Kidney (tissue), 14 donors: Measurements from ENCODE around the gene NPFFR1. TPM values are rescaled to one million over a fixed set of nuclear protein-coding genes. Genes with fewer than 3 reads are reported as not detected.

Experiments used
- DNase-seq, 5 donors: peaks; one replicate each; pipeline ENCODE4 v3.0.0-alpha.2; 2013 to 2020
- FAIRE-seq: peaks from 2 replicates; lab custom pipeline; 2012; peaks lifted over from hg19 to GRCh38; lab: Jason Lieb, UNC
- H3K27ac ChIP-seq, 2 donors: one replicate each; pipeline ENCODE4 v1.7.0; 2013; ENCODE audit warnings: low read depth in 2 of 2, low read length in 2 of 2, inconsistent platforms in 1 of 2
- H3K27me3 ChIP-seq: one replicate; pipeline ENCODE4 v1.7.1; 2013; ENCODE audit warnings: low read length, inconsistent platforms; ENCODE audit not compliant: control insufficient read depth, insufficient read depth
- H3K36me3 ChIP-seq, 3 donors: one replicate each; pipeline versions ENCODE4 v1.7.0 to v1.7.1; 2013; ENCODE audit warnings: low read length in 3 of 3, control low read depth in 1 of 3, inconsistent platforms in 1 of 3; ENCODE audit not compliant: insufficient read depth in 3 of 3, control insufficient read depth in 2 of 3
- H3K4me1 ChIP-seq, 3 donors: one replicate each; pipeline versions ENCODE4 v1.7.0 to v1.7.1; 2013; ENCODE audit warnings: low read length in 3 of 3, inconsistent platforms in 1 of 3, low read depth in 1 of 3; ENCODE audit not compliant: control insufficient read depth in 2 of 3, insufficient read depth in 2 of 3
- H3K4me3 ChIP-seq, 3 donors: one replicate each; pipeline versions ENCODE4 v1.7.0 to v1.8.1; 2013; ENCODE audit warnings: low read length in 3 of 3, control low read depth in 1 of 3, inconsistent platforms in 1 of 3
- H3K9ac ChIP-seq, 3 donors: one replicate each; pipeline versions ENCODE4 v1.7.0 to v1.7.1; 2013; ENCODE audit warnings: low read length in 3 of 3, control low read depth in 1 of 3, inconsistent platforms in 1 of 3
- H3K9me3 ChIP-seq, 3 donors: one replicate each; pipeline versions ENCODE4 v1.7.0 to v1.7.1; 2013; ENCODE audit warnings: low read length in 3 of 3, control low read depth in 1 of 3, inconsistent platforms in 1 of 3; ENCODE audit not compliant: control insufficient read depth in 2 of 3, insufficient read depth in 1 of 3
- CTCF ChIP-seq: IDR thresholded peaks from 3 replicates; pipeline ENCODE4 v1.5.1; 2012; ENCODE audit warnings: mild to moderate bottlenecking, moderate library complexity, borderline replicate concordance; ENCODE audit not compliant: insufficient read depth; ENCODE audit errors: extremely low read depth
- intact Hi-C: fragments of 100-400 bp; cut with DNase I; formaldehyde crosslinking; loops from one replicate; pipeline ENCODE4 v1.11.1; 2022
- polyA plus RNA-seq: library from polyadenylated mRNA; stranded (reverse); fragments of 350-450 nt; fragmentation: Illumina TruSeq; extraction: RNeasy Lipid Tissue Mini Kit (QIAGEN cat#74804); gene quantifications from one replicate; pipeline ENCODE4 v1.2.3, GENCODE V29; 2014; ENCODE audit warnings: low read depth, low replicate concordance; ENCODE audit not compliant: insufficient read depth
- total RNA-seq: library from RNA; stranded (reverse); fragmentation: NEBNext Ultra II Directional; extraction: Animal tissue kit (Norgen Biotek cat#: 25700); gene quantifications from one replicate; pipeline ENCODE4 v1.2.1, GENCODE V29; 2021
- donor health status: control.
- donor health status: control.
- donor health status: control.
- donor health status: control.
- donor health status: control.
- donor health status: DM: yes; HTN: yes; CAD: no.
- donor health status: Normal renal cell carcinoma (clear cell type).

NPFFR1 gene
- total and polyA plus RNA-seq, 2 donors from 2014 or later, result 0.09 TPM; not detected in 1

DNA sequence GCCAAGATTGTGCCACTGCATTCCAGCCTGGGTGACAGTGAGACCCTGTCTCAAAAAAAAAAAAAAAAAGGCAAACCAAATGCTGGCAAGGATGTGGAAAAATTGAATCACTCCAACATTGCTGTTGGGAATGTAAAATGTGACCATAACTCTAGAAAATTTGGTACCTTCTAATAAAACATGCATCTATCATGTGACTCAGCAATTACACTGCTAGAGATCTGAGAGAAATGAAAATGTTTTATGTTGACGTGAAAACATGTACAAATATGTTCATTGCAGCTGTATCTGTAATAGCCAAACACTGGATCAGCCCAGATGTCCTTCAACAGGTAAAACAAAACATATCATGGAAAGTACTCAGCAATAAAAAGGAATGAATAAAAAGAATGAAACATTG lies 82.7 kb downstream of the NPFFR1 start:
- FAIRE-seq (no peak), DNase-seq (no peak)
- Histone ChIP-seq H3K4me3 (no peak overlapping the region), H3K36me3 (peaks cover 0 to 8% (median 0%) of the 10 kb centered on the region in 3 donors), H3K4me1 (no peaks in the 10 kb centered on the region), H3K9me3 (no peaks in the 10 kb centered on the region), H3K9ac (no peak overlapping the region), H3K27ac (no peak overlapping the region), H3K27me3 (no peaks in the 10 kb centered on the region)
- intact Hi-C loops, result no loop called here
- no peak for TF ChIP-seq CTCF

DNA sequence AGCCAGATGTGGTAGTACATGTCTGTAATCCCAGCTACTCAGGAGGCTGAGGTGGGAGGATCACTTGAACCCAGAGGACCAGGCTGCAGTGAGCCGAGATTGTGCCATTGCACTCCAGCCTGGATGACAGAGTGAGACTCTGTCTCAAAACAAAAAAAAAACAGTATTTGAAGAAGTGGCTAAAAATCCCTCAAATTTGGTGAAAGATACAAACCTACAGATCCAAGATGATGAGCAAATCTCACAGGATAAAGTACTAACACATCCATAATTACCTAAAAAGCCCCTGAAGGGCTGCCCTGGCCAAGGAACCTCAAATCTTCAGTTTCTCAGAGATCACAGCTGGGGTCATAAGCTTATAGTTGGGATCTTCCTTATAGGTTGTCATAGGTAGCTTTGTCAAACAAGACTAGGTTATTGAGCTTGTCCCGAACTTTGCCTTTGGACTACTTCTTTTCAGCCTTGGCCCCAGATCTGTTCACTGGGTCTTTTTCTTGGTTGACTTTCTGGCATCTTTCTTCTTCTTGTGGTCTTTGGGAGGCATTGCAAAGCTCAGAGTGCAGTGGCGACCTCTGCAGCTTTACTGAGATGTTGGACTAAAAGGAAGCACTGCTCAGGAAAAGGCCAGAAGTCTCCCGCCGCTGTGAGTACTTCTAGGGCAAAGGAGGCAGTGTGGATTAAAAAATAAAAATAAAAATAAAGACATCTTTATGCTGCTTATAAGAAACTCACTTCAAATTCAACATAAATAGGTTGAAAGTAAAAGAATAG lies 84.9 kb downstream of the NPFFR1 start:
- H3K27me3 ChIP-seq, result no peaks in the 10 kb centered on the region
- no peaks in the 10 kb centered on the region for H3K4me1 ChIP-seq
- DNase-seq, result no peak
- no peak for TF ChIP-seq CTCF
- H3K27ac ChIP-seq, result no peak overlapping the region
- no peaks in the 10 kb centered on the region for H3K9me3 ChIP-seq
- intact Hi-C loops, result no loop called here
- no peak overlapping the region for H3K9ac ChIP-seq
- H3K36me3 ChIP-seq, result peaks cover 0 to 3% (median 0%) of the 10 kb centered on the region in 3 donors
- no peak for FAIRE-seq
- H3K4me3 ChIP-seq, result no peak overlapping the region

Other genes with a start within 250 kb of the NPFFR1 start
- gene MACROH2A2, start 231.2 kb downstream of the NPFFR1 start, total RNA-seq, result 21.7 TPM
- 16.8 TPM for gene MACROH2A2, start 231.2 kb downstream of the NPFFR1 start, polyA plus RNA-seq
- gene AIFM2, start 151.2 kb downstream of the NPFFR1 start, total RNA-seq, result 12.7 TPM
- gene AIFM2, start 151.2 kb downstream of the NPFFR1 start, polyA plus RNA-seq, result 14.8 TPM
- gene TYSND1, start 137.3 kb downstream of the NPFFR1 start, total RNA-seq, result 13.8 TPM
- 12.9 TPM for gene TYSND1, start 137.3 kb downstream of the NPFFR1 start, polyA plus RNA-seq
- 109 TPM for gene SAR1A, start 113.5 kb downstream of the NPFFR1 start, total RNA-seq
- 55.7 TPM for gene SAR1A, start 113.5 kb downstream of the NPFFR1 start, polyA plus RNA-seq
- 116 TPM for gene PPA1, start 50.6 kb downstream of the NPFFR1 start, total RNA-seq
- gene PPA1, start 50.6 kb downstream of the NPFFR1 start, polyA plus RNA-seq, result 168 TPM
- gene LRRC20, start 98.6 kb upstream of the NPFFR1 start, total RNA-seq, result 6.0 TPM
- 6.3 TPM for gene LRRC20, start 98.6 kb upstream of the NPFFR1 start, polyA plus RNA-seq
- gene EIF4EBP2, start 120.1 kb upstream of the NPFFR1 start, total RNA-seq, result 66.6 TPM
- 35.8 TPM for gene EIF4EBP2, start 120.1 kb upstream of the NPFFR1 start, polyA plus RNA-seq
- gene NODAL, start 157.7 kb upstream of the NPFFR1 start, total RNA-seq, result not detected
- gene NODAL, start 157.7 kb upstream of the NPFFR1 start, polyA plus RNA-seq, result not detected
- 14.4 TPM for gene PALD1, start 194.8 kb upstream of the NPFFR1 start, total RNA-seq
- gene PALD1, start 194.8 kb upstream of the NPFFR1 start, polyA plus RNA-seq, result 3.0 TPM